ENCODE results near the gene INPP5B. TPM values are rescaled to one million over a fixed set of nuclear protein-coding genes. Genes with fewer than 3 reads are reported as not detected.
"Not testable (repeated sequence)": the region's sequence is repeated elsewhere in the genome, so short reads cannot be mapped to it uniquely, and the experiment has no call there.

Gene INPP5B
- polyA plus RNA-seq, 1 donor: 18.8 TPM

DNA sequence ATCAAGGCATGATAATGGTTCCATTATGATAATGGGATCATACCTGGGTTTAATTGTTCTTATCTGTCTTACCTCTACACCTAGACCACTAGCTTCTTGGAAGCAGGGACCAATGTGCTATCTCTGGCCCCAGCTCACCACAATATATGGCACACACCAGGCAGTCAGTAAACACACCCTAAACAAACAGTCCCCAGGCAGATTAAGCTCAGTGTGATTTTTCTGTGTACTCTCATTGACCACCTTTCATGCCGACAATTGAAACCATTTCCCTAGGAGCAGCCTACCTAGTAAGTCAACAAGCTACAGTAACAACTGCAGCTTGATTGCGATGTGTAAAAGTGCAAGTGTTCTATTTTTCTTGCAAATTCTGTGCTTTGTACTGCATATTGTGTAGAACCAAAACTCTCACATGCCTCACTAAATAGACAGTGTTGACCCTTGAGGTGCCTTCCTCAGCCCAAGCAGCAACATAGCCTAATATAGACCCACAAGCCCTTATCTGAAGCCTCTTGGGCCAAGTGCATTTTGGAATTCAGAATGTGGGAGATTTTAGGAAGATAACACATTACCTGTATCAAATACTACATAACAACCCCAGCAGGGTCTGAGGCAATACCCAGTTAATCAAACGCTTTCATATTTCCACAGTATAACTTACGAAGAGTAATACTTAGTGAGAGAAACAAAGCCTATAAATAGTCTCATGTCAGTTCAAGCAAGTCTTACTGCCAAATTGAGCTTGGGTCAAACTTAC, 32.0 kb downstream of the INPP5B start:
- no peaks in the 10 kb centered on the region for H3K4me1 ChIP-seq (ENCODE audit: control insufficient read depth, insufficient read depth, low read length)
- WGBS (ENCODE audit: insufficient coverage, low lambda C conversion rate): 33% methylated on average over 1 of the region's 4 CpGs
- H3K27ac ChIP-seq (ENCODE audit: low read length): no peak overlapping the region
- H3K36me3 ChIP-seq (ENCODE audit: control insufficient read depth, insufficient read depth, low read length): peaks cover 7% of the 10 kb centered on the region
- no peak overlapping the region for H3K4me3 ChIP-seq (ENCODE audit: low read length)
- H3K27me3 ChIP-seq (ENCODE audit: control insufficient read depth, insufficient read depth, low read length): no peaks in the 10 kb centered on the region
- H3K9me3 ChIP-seq (ENCODE audit: control insufficient read depth, low read depth, low read length): no peaks in the 10 kb centered on the region
- DNase-seq: no peak

DNA sequence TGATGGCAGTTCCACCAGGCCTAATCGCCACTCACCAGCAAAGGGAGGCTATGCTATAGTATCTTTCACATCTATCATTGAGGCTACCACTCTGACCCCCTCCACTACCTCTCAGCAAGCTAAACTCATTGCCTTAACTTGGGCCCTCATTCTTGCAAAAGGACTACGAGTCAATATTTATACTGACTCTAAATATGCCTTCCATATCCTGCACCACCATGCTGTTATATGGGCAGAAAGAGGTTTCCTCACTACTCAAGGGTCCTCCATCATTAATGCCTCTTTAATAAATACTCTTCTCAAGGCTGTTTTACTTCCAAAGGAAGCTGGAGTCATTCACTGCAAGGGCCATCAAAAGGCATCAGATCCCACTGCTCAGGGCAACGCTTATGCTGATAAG, 35.4 kb downstream of the INPP5B start:
- not testable (repeated sequence) for H3K27ac ChIP-seq (ENCODE audit: low read length); H3K27me3 ChIP-seq (ENCODE audit: control insufficient read depth, insufficient read depth, low read length); H3K4me3 ChIP-seq (ENCODE audit: low read length); H3K9me3 ChIP-seq (ENCODE audit: control insufficient read depth, low read depth, low read length); DNase-seq; H3K36me3 ChIP-seq (ENCODE audit: control insufficient read depth, insufficient read depth, low read length); H3K4me1 ChIP-seq (ENCODE audit: control insufficient read depth, insufficient read depth, low read length)
- WGBS (ENCODE audit: insufficient coverage, low lambda C conversion rate): no CpG with 5 or more reads among the region's 3 CpGs

DNA sequence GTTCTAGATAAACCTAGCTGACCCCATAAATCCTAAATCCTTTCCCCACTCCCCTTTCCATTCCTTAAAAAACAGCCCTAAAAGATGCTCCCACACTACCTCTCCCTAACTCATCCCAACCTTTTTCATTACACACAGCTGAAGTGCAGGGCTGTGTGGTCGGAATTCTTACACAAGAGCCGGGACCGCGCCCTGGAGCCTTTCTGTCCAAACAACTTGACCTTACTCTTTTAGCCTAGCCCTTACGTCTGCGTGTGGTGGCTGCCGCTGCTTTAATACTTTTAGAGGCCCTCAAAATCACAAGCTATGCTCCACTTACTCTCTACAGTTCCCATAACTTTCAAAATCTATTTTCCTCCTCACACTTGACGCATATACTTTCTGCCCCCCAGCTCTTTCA, 36.0 kb downstream of the INPP5B start:
- not testable (repeated sequence) for H3K27ac ChIP-seq (ENCODE audit: low read length); H3K9me3 ChIP-seq (ENCODE audit: control insufficient read depth, low read depth, low read length); H3K4me3 ChIP-seq (ENCODE audit: low read length); H3K36me3 ChIP-seq (ENCODE audit: control insufficient read depth, insufficient read depth, low read length); DNase-seq; H3K27me3 ChIP-seq (ENCODE audit: control insufficient read depth, insufficient read depth, low read length); H3K4me1 ChIP-seq (ENCODE audit: control insufficient read depth, insufficient read depth, low read length)
- WGBS (ENCODE audit: insufficient coverage, low lambda C conversion rate): 100% methylated on average over 6 of the region's 8 CpGs

DNA sequence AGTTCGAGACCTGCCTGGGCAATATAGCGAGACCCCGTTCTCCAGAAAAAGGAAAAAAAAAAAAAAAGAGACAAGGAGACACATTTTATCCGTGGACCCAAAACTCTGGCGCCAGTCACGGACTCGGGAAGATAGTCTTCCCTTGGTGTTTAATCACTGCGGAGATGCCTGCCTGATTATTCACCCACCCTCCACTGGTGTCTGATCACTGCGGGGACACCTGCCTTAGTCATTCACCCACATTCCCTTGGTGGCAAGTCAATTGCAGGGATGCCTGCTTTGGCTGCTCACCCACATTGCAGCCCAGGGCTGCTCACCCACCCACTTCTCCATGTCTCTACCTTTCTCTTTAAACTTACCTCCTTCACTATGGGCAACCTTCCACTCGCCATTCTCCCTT, 38.3 kb downstream of the INPP5B start:
- WGBS (ENCODE audit: insufficient coverage, low lambda C conversion rate): 100% methylated on average over 1 of the region's 10 CpGs
- not testable (repeated sequence) for H3K27ac ChIP-seq (ENCODE audit: low read length); H3K36me3 ChIP-seq (ENCODE audit: control insufficient read depth, insufficient read depth, low read length); DNase-seq; H3K4me3 ChIP-seq (ENCODE audit: low read length); H3K27me3 ChIP-seq (ENCODE audit: control insufficient read depth, insufficient read depth, low read length); H3K9me3 ChIP-seq (ENCODE audit: control insufficient read depth, low read depth, low read length); H3K4me1 ChIP-seq (ENCODE audit: control insufficient read depth, insufficient read depth, low read length)

DNA sequence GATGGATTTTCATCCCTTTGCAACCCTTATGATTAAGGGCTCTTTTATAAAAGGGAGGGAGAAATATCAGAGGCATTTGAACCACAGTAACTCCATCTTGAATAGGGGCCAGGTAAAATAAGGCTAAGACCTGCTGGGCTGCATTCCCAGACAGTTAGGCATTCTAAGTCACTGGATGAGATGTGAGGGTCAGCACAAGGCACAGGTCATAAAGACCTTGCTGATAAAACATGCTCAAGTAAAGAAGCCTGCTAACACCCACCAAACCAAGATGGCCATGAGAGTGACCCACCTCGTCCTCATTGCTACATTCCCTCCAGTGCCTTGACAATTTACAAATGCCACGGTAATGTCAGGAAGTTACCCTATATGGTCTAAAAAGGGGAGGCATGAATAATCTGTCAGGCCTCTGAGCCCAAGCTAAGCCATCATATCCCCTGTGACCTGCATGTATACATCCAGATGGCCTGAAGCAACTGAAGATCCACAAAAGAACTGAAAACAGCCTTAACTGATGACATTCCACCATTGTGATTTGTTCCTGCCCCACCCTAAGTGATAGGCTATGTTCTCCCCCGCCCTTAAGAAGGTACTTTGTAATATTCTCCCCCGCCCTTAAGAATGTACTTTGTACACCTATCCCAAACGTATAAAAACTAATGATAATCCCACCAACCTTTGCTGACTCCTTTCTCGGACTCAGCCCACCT, 39.3 kb downstream of the INPP5B start:
- not testable (repeated sequence) for H3K9me3 ChIP-seq (ENCODE audit: control insufficient read depth, low read depth, low read length); H3K36me3 ChIP-seq (ENCODE audit: control insufficient read depth, insufficient read depth, low read length); H3K27ac ChIP-seq (ENCODE audit: low read length); H3K27me3 ChIP-seq (ENCODE audit: control insufficient read depth, insufficient read depth, low read length); H3K4me1 ChIP-seq (ENCODE audit: control insufficient read depth, insufficient read depth, low read length); DNase-seq; H3K4me3 ChIP-seq (ENCODE audit: low read length)
- WGBS (ENCODE audit: insufficient coverage, low lambda C conversion rate): no CpG with 5 or more reads among the region's 6 CpGs

DNA sequence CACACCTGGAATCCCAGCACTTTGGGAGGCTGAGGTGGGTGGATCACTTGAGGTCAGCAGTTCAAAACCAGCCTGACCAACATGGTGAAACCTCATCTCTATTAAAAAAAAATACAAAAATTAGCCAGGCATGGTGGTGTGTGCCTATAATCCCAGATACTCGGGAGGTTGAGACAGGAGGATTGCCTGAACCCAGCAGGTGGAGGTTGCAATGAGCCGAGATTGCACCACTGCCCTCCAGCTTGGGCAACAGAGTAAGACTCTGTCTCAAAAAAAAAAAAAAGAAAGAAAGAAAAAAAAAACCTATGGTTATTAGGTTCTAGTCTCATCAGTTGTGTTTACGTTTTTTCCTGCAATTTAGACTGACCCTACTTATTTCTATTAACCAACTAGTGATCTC, 40.3 kb downstream of the INPP5B start:
- H3K4me3 ChIP-seq (ENCODE audit: low read length); H3K4me1 ChIP-seq (ENCODE audit: control insufficient read depth, insufficient read depth, low read length); DNase-seq; H3K27me3 ChIP-seq (ENCODE audit: control insufficient read depth, insufficient read depth, low read length); H3K27ac ChIP-seq (ENCODE audit: low read length); H3K9me3 ChIP-seq (ENCODE audit: control insufficient read depth, low read depth, low read length); H3K36me3 ChIP-seq (ENCODE audit: control insufficient read depth, insufficient read depth, low read length): not testable (repeated sequence)
- no CpG with 5 or more reads among the region's 3 CpGs for WGBS (ENCODE audit: insufficient coverage, low lambda C conversion rate)

DNA sequence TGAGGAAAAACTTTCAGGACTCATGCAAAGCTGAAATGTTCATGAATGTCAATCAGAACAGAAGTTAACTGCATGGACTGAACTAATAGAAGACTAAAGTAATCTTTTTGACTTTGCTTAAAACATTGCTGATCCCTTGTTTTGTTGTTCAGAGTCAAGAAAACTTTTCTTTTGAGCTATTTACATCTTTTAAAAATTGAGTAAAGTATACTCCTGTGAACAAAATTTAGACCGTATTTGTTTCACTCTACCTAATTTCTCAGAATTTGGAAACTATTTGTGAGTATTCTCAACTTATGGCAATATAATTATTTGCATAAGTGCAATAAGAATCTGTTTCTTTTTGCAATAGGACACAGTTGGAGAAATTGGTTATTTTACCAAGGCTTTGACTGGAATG, 41.1 kb downstream of the INPP5B start:
- Histone ChIP-seq H3K36me3 (ENCODE audit: control insufficient read depth, insufficient read depth, low read length) (no peaks in the 10 kb centered on the region), H3K9me3 (ENCODE audit: control insufficient read depth, low read depth, low read length) (peaks cover 4% of the 10 kb centered on the region), H3K27me3 (ENCODE audit: control insufficient read depth, insufficient read depth, low read length) (no peaks in the 10 kb centered on the region), H3K4me3 (ENCODE audit: low read length) (no peak overlapping the region), H3K4me1 (ENCODE audit: control insufficient read depth, insufficient read depth, low read length) (no peaks in the 10 kb centered on the region), H3K27ac (ENCODE audit: low read length) (no peak overlapping the region)
- 89% methylated on average over 1 of the region's 1 CpG for WGBS (ENCODE audit: insufficient coverage, low lambda C conversion rate)
- DNase-seq: no peak

DNA sequence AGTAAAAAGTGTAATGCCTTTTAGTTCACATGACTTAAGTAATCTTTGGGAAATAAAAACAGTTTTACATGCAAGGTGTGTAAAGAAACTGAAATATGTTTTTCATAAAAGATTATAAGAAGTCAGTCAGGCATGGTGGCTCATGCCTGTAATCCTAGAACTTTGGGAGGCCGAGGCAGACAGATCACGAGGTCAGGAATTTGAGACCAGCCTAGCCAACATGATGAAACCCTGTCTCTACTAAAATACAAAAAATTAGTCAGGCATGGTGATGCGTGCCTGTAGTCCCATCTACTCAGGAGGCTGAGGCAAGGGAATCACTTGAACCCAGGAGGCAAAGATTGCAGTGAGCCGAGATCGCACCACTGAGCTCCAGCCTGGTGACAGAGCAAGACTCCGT, 42.9 kb downstream of the INPP5B start:
- no CpG with 5 or more reads among the region's 6 CpGs for WGBS (ENCODE audit: insufficient coverage, low lambda C conversion rate)
- H3K4me3 ChIP-seq (ENCODE audit: low read length); H3K27ac ChIP-seq (ENCODE audit: low read length); H3K4me1 ChIP-seq (ENCODE audit: control insufficient read depth, insufficient read depth, low read length); H3K9me3 ChIP-seq (ENCODE audit: control insufficient read depth, low read depth, low read length); DNase-seq; H3K36me3 ChIP-seq (ENCODE audit: control insufficient read depth, insufficient read depth, low read length); H3K27me3 ChIP-seq (ENCODE audit: control insufficient read depth, insufficient read depth, low read length): not testable (repeated sequence)

DNA sequence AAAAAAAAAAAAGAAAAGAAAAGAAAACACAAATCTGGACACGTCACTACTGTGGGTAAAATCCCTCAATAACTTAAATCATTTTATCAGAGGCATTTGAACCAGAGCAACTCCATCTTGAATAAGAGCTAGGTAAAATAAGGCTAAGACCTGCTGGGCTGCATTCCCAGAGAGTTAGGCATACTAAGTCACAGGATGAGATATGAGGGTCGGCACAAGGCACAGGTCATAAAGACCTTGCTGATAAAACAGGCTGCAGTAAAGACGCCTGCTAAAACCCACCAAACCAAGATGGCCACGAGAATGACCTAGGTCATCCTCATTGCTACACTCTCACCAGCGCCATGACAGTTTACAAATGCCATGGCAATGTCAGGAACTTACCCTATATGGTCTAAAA, 43.9 kb downstream of the INPP5B start:
- no peak for DNase-seq
- no peaks in the 10 kb centered on the region for H3K36me3 ChIP-seq (ENCODE audit: control insufficient read depth, insufficient read depth, low read length)
- WGBS (ENCODE audit: insufficient coverage, low lambda C conversion rate): no CpG with 5 or more reads among the region's 5 CpGs

DNA sequence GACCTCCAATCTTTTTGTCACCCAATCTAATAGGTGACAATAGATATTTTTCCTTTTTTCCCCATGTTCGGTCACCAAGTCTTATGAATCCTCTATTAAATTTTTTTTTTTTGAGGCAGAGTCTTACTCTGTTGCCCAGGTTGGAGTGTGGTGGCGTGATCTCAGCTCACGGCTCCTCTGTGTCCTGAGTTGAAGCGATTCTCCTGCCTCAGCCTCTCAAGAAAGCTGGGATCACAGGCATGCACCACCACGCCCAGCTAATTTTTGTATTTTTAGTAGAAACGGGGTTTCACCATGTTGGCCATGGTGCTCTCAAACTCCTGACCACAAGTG, 45.0 kb downstream of the INPP5B start:
- Histone ChIP-seq H3K4me1 (ENCODE audit: control insufficient read depth, insufficient read depth, low read length) (no peaks in the 10 kb centered on the region), H3K27me3 (ENCODE audit: control insufficient read depth, insufficient read depth, low read length) (no peaks in the 10 kb centered on the region), H3K9me3 (ENCODE audit: control insufficient read depth, low read depth, low read length) (peaks cover 4% of the 10 kb centered on the region), H3K4me3 (ENCODE audit: low read length) (no peak overlapping the region), H3K27ac (ENCODE audit: low read length) (no peak overlapping the region), H3K36me3 (ENCODE audit: control insufficient read depth, insufficient read depth, low read length) (no peaks in the 10 kb centered on the region)
- no peak for DNase-seq
- 100% methylated on average over 1 of the region's 6 CpGs for WGBS (ENCODE audit: insufficient coverage, low lambda C conversion rate)

More for the DNA sequence above, 43.9 kb downstream of the INPP5B start:
- Histone ChIP-seq H3K4me3 (ENCODE audit: low read length) (no peak overlapping the region), H3K9me3 (ENCODE audit: control insufficient read depth, low read depth, low read length) (peaks cover 4% of the 10 kb centered on the region), H3K27ac (ENCODE audit: low read length) (no peak overlapping the region), H3K27me3 (ENCODE audit: control insufficient read depth, insufficient read depth, low read length) (no peaks in the 10 kb centered on the region), H3K4me1 (ENCODE audit: control insufficient read depth, insufficient read depth, low read length) (no peaks in the 10 kb centered on the region)
